Measurements from ENCODE around the gene ATG3. TPM values are rescaled to one million over a fixed set of nuclear protein-coding genes. Genes with fewer than 3 reads are reported as not detected.

Gene ATG3
- total RNA-seq, 4 donors from 2014 or later: 41.7 to 55.1 (median 44.3) TPM

- Histone ChIP-seq H3K27me3 (no peaks in the 10 kb centered on the region), H3K4me1 (no peaks in the 10 kb centered on the region), H3K9me3 (no peaks in the 10 kb centered on the region), H3K4me3 (no peak overlapping the region), H3K36me3 (peaks cover 0 to 76% of the 10 kb centered on the region in 2 donors), H3K27ac (no peak overlapping the region)
- no peak for TF ChIP-seq POLR2AphosphoS5 (IDR thresholded peaks at IDR 0.05)
- TF ChIP-seq POLR2A (IDR thresholded peaks at IDR 0.05): no peak
- TF ChIP-seq EP300 (IDR thresholded peaks at IDR 0.05): no peak
- TF ChIP-seq CTCF (IDR thresholded peaks at IDR 0.05): no peak
- ATAC-seq: no peak
- 52 to 63% methylated on average over 4 of the region's 4 CpGs for WGBS, 2 donors (ENCODE audit: low coverage in 1 of 2)
Measured at GRCh38 chr3:112604536-112604935, 42.8 kb upstream of the ATG3 start.

- Histone ChIP-seq H3K4me1 (no peaks in the 10 kb centered on the region), H3K27ac (no peak overlapping the region), H3K9me3 (no peaks in the 10 kb centered on the region), H3K36me3 (peaks cover 0 to 81% of the 10 kb centered on the region in 2 donors), H3K4me3 (no peak overlapping the region), H3K27me3 (no peaks in the 10 kb centered on the region)
- TF ChIP-seq POLR2AphosphoS5 (IDR thresholded peaks at IDR 0.05) (no peak), POLR2A (IDR thresholded peaks at IDR 0.05) (no peak), CTCF (IDR thresholded peaks at IDR 0.05) (no peak), EP300 (IDR thresholded peaks at IDR 0.05) (no peak)
- no peak for ATAC-seq
Measured at GRCh38 chr3:112602217-112602838, 40.6 kb upstream of the ATG3 start.

- Histone ChIP-seq H3K36me3 (peaks cover 0 to 51% of the 10 kb centered on the region in 2 donors), H3K27ac (no peak overlapping the region), H3K9me3 (no peaks in the 10 kb centered on the region), H3K4me1 (no peaks in the 10 kb centered on the region), H3K27me3 (no peaks in the 10 kb centered on the region), H3K4me3 (no peak overlapping the region)
- no peak for ATAC-seq
- no peak for TF ChIP-seq POLR2A (IDR thresholded peaks at IDR 0.05)
- no peak for TF ChIP-seq POLR2AphosphoS5 (IDR thresholded peaks at IDR 0.05)
- no peak for TF ChIP-seq CTCF (IDR thresholded peaks at IDR 0.05)
- TF ChIP-seq EP300 (IDR thresholded peaks at IDR 0.05): no peak
Measured at GRCh38 chr3:112598731-112599130, 37.0 kb upstream of the ATG3 start.

- H3K27me3 ChIP-seq: no peaks in the 10 kb centered on the region
- no peaks in the 10 kb centered on the region for H3K4me1 ChIP-seq
- TF ChIP-seq CTCF (IDR thresholded peaks at IDR 0.05) (no peak), EP300 (IDR thresholded peaks at IDR 0.05) (no peak), POLR2A (IDR thresholded peaks at IDR 0.05) (no peak), POLR2AphosphoS5 (IDR thresholded peaks at IDR 0.05) (no peak)
- WGBS, 2 donors (ENCODE audit: low coverage in 1 of 2): 93 to 95% methylated on average over 2 of the region's 2 CpGs
- no peak overlapping the region for H3K27ac ChIP-seq
- H3K36me3 ChIP-seq: peaks cover 0 to 53% of the 10 kb centered on the region in 2 donors
- no peak overlapping the region for H3K4me3 ChIP-seq
- ATAC-seq: no peak
- no peaks in the 10 kb centered on the region for H3K9me3 ChIP-seq
Measured at GRCh38 chr3:112597945-112598344, 36.2 kb upstream of the ATG3 start.

- Histone ChIP-seq H3K27ac (no peak overlapping the region), H3K4me1 (no peaks in the 10 kb centered on the region), H3K36me3 (peaks cover 0 to 48% of the 10 kb centered on the region in 2 donors), H3K9me3 (no peaks in the 10 kb centered on the region), H3K27me3 (no peaks in the 10 kb centered on the region), H3K4me3 (no peak overlapping the region)
- WGBS, 2 donors (ENCODE audit: low coverage in 1 of 2): 62 to 83% methylated on average over 2 of the region's 2 CpGs
- TF ChIP-seq POLR2A (IDR thresholded peaks at IDR 0.05): no peak
- no peak for TF ChIP-seq EP300 (IDR thresholded peaks at IDR 0.05)
- no peak for TF ChIP-seq POLR2AphosphoS5 (IDR thresholded peaks at IDR 0.05)
- TF ChIP-seq CTCF (IDR thresholded peaks at IDR 0.05): no peak
- ATAC-seq: no peak
Measured at GRCh38 chr3:112594856-112595255, 33.1 kb upstream of the ATG3 start.

Measured in gastroesophageal sphincter (tissue), 4 donors.